ENCODE measurements around the gene WWC1.

The WWC1 gene

DNA sequence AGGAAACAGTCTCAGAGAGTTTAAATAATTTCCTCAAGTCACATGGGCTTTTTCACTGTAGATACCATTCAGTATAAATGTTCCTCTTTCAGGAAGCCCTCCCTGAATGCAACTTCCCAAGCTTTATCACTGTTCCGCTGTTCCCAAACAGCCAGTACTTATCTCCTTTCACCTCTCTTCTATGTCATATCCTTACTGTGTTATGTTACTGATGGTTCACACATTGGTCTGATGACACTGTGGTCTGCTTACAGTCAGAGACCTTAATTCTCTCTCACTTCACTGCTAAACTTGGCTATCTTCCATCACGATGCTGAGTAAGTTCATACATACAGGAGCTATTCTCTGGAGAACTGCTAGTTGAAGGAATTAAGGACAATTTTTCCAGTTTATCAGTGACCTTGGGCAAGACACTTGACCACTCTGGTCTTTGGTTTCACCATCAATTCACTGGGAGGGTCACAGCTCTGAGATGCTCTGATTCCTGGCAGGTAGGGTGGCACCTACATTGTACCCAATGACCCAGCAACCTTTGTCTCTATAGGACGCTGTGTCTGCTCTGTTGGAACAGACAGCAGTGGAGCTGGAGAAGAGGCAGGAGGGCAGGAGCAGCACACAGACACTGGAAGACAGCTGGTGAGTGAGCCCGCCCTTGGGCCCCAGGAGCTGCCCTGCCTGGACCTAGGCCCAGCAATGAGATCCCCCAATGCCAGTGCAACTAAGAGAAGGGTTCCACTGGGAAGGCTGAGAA is 152.7 kb downstream of the WWC1 start:
- DNase-seq (ENCODE audit: extremely low read depth, low read depth) = no peak
- TF ChIP-seq, protein P1, sequence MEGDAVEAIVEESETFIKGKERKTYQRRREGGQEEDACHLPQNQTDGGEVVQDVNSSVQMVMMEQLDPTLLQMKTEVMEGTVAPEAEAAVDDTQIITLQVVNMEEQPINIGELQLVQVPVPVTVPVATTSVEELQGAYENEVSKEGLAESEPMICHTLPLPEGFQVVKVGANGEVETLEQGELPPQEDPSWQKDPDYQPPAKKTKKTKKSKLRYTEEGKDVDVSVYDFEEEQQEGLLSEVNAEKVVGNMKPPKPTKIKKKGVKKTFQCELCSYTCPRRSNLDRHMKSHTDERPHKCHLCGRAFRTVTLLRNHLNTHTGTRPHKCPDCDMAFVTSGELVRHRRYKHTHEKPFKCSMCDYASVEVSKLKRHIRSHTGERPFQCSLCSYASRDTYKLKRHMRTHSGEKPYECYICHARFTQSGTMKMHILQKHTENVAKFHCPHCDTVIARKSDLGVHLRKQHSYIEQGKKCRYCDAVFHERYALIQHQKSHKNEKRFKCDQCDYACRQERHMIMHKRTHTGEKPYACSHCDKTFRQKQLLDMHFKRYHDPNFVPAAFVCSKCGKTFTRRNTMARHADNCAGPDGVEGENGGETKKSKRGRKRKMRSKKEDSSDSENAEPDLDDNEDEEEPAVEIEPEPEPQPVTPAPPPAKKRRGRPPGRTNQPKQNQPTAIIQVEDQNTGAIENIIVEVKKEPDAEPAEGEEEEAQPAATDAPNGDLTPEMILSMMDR (IDR thresholded peaks at IDR 0.05; ENCODE audit: low read depth, low read length, missing control alignments) = no peak
- no peak overlapping the region for H3K4me3 ChIP-seq (replicated peaks; ENCODE audit: low read depth, low read length)

GRCh38 chr5:168446983-168447619 is 155.7 kb downstream of the WWC1 start:
- no peak for DNase-seq (ENCODE audit: extremely low read depth, low read depth)
- TF ChIP-seq, protein P1 (IDR thresholded peaks at IDR 0.05; ENCODE audit: low read depth, low read length, missing control alignments) = no peak
- no peak overlapping the region for H3K4me3 ChIP-seq (replicated peaks; ENCODE audit: low read depth, low read length)

- DNase-seq (ENCODE audit: extremely low read depth, low read depth) = no peak
Observed at GRCh38 chr5:168447808-168448207, 156.4 kb downstream of the WWC1 start.

DNA sequence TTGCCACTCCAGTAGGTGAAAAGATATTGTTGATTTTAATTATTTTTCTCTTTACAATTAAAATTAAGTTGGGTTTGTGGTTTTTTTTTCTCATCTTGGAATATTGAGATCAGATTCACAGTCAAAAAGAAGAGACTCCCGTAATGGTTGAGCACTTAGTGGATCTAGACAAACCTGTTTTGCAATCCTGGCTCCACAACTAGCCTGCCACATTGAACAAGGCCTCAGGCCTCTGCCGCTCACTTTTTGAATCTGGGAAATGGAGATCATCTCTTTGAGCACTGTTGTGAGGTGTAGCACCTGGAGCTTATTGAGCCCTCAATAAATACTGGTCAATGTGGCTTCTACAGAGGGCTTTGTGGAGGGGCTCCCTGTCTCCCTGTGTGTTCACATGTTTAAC is 157.7 kb downstream of the WWC1 start:
- DNase-seq (ENCODE audit: extremely low read depth, low read depth) = no peak
- TF ChIP-seq, protein P1 (IDR thresholded peaks at IDR 0.05; ENCODE audit: low read depth, low read length, missing control alignments) = no peak
- H3K4me3 ChIP-seq (replicated peaks; ENCODE audit: low read depth, low read length) = no peak overlapping the region

More at GRCh38 chr5:168447808-168448207, 156.4 kb downstream of the WWC1 start:
- TF ChIP-seq, protein P1 (IDR thresholded peaks at IDR 0.05; ENCODE audit: low read depth, low read length, missing control alignments) = no peak
- H3K4me3 ChIP-seq (replicated peaks; ENCODE audit: low read depth, low read length) = no peak overlapping the region

- TF ChIP-seq, protein P1 (IDR thresholded peaks at IDR 0.05; ENCODE audit: low read depth, low read length, missing control alignments) = no peak
Observed at GRCh38 chr5:168451565-168451964, 160.1 kb downstream of the WWC1 start.

DNA sequence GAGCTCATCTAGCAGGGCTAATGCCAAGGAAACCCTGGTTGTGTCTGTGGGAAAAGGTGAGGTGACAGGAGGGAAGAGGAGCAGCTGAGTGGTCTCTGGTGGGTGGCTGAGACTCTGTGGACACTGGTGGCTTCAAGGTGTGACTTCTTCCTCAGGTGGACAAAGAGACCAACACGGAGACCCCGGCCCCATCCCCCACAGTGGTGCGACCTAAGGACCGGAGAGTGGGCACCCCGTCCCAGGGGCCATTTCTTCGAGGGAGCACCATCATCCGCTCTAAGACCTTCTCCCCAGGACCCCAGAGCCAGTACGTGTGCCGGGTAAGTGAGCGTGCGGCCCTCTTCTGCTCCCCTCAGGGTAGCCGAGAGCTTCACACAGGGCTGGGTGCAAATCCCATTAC is 163.8 kb downstream of the WWC1 start:
- TF ChIP-seq, protein P1 (IDR thresholded peaks at IDR 0.05; ENCODE audit: low read depth, low read length, missing control alignments) = no peak

More at GRCh38 chr5:168451565-168451964, 160.1 kb downstream of the WWC1 start:
- H3K4me3 ChIP-seq (replicated peaks; ENCODE audit: low read depth, low read length) = no peak overlapping the region
- DNase-seq (ENCODE audit: extremely low read depth, low read depth) = no peak

More for the DNA sequence above, 163.8 kb downstream of the WWC1 start:
- no peak for DNase-seq (ENCODE audit: extremely low read depth, low read depth)
- H3K4me3 ChIP-seq (replicated peaks; ENCODE audit: low read depth, low read length) = no peak overlapping the region

Measured in HFF-Myc (cell line).